Right renal cortex interstitium (tissue), 3 donors: ENCODE data around the gene AGBL4. TPM values are rescaled to one million over a fixed set of nuclear protein-coding genes. Genes with fewer than 3 reads are reported as not detected.

Experiments used
- DNase-seq, 3 donors: peaks; one replicate each; pipeline ENCODE4 v3.0.0-alpha.2; 2013; ENCODE audit warnings: low read depth in 3 of 3, low spot score in 2 of 3
- polyA plus RNA-seq, 3 donors: library from polyadenylated mRNA; unstranded; fragments of 120-200 nt; gene quantifications; one replicate each; pipeline ENCODE4 v1.2.1, GENCODE V29; 2013; ENCODE audit not compliant: insufficient read length in 3 of 3

Gene AGBL4
- polyA plus RNA-seq, 3 donors = 1.1 to 1.3 (median 1.3) TPM

DNA sequence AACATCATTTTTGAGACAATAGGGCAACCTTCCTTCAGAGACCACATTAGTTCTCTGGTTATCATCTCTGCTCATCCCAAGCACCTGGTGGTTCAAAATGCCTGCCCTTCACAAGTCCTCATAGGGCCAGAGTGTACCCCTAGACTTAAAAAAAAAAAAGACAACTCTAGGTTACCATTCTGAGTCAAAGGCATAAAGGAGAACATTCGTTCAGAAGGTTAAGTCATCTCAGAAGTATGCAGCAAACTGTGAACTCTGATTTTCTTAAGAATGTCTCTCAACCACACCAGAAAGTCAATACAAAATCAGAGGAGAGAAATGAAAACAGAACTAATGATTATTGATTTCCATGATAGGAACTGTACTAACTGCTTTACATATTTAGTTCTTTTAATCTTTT, 1237.9 kb downstream of the AGBL4 start:
- DNase-seq = no peak

DNA sequence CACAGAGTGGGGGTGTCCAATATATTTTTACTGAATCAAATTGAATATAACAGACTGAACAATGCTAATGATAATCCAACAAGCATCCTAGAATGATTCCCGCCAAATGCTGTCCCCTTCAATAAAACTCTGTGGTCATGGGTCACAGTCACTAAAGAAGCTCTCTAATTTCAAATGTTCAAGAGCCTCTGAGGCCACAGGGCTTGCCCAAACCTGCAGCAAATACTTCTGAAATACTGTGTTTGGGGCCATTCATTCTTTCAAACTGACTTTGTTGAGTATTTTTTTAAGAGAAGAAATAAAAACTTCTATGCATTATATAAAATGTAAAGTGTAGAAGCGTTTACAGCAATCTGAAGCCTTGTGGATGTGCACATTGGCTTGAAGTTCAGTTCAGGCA, 1239.5 kb downstream of the AGBL4 start:
- DNase-seq = no peak

DNA sequence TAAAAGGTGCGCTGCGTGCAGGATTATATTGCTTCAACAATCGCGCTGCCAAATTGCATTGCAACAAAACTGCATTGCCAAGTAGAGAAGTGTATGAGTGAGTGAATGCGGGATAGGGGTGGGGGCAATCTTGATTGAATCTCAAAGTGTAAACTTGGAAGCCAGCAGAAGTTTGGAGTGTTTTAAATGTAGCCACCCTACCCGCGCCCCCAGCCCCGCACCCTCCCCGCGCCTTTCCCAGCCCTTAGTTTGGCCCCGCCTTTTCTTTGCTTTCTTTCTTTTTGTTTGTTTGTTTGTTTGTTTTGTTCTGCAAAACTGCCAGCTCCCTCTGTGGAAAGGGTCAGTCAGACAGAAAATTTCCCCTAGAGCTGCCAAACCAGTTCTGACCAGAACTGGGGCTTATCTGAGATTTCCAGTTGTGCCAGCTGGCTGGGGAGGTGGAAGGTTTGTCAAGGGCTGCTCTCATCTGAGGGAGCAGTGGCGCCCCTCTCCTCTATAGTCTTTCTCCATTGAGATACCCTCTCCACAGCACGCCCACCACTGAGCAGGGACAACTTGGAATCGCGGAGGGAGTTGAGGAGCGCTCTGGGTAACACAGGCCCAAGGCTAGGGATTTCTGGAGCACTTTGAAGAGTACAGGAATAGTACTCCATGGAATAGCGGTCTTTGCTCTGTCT, 1246.4 kb downstream of the AGBL4 start:
- no peak for DNase-seq

DNA sequence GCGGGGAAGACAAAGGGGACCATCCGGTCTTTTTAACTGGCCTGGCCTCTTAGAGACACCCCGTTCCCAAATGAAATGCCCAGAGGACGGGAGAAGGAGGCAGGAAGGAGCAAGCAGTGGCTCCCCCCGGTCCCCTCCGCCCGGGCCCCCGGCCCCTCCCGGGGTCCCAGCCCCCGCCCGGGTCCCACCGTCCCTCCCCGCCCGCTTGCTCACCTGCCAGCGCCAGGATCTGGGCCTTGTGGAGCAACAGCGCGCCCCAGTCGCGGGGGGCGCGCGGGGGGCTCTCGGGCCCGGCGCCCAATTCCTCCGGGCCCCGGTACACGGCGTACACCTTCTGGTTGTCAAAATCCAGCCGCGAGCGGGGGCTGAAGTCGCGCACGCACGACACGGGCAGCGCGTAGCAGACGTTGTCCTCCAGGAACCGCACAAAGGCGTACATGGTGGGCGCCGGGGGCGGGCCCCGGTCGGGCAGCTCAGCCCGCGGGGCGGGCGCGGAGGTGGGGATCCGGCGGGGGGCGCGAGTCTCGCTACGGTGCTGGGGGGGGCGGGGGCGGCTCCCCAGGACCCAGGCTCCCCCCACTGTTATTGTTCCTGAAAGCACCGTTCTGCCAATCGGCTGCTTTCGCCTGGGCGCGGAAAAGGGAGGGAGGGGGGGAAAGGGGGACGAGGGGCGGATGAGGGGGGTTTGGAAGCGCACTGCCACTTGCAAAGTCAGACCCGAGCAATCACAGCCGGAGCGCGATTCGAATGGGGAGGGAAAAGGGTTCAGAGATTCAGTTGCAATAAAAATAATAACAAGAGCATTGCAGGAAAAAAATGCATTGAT, 1247.1 kb downstream of the AGBL4 start, which contains the start of gene BEND5:
Gene BEND5 (minus strand): TSS at position 499 of the 826 bp plus-strand sequence. CDS start 60 bp downstream, at position 439.
- DNase-seq = peak in 2 of 3 donors; percentile 57 to 72

DNA sequence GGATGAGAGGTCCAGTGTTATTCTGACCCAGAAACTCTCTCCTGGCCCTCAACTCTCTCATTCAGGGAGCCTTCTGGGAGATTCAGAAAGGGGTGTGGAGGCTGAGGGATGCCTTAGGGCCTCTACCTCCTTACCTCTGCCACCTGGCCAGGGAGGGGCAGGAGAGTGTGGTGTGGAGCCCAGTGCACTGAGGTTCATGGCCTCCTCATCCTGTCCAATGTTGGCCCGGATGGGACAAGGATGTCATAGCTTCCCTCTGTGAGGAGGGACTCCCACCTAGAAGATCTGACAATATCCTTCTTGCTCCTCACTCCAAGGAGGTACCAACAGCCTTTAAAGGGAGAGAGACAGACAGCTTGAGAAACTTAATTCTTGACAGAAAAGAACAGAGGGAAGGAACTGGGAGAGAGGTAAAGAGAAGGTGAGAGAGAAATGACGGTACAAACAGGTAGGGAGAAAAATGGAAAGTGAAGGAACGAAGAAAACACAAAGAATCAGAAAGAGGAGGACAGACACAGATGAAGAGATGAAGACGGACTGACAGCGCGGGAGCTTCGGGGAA, 1247.8 kb downstream of the AGBL4 start:
- no peak for DNase-seq

DNA sequence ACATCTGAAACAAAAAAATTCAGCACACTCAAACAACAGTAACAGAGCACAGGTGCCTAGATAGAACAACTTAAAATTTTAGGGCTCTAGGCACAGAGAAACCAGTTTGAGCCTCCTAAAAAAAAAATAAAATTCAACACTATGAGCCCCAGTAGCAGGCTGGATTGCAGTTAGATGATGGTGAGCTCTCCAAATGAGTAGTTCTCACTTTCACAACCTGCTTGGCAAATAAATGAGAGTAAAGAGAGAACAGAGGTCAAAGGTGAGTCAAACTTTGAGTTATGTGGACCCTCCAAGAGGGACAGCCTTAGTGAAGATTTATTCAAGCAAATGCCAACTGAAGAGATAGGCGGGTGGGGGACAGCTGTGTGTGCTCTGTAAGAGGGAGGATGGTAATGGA, 1250.6 kb downstream of the AGBL4 start:
- no peak for DNase-seq

DNA sequence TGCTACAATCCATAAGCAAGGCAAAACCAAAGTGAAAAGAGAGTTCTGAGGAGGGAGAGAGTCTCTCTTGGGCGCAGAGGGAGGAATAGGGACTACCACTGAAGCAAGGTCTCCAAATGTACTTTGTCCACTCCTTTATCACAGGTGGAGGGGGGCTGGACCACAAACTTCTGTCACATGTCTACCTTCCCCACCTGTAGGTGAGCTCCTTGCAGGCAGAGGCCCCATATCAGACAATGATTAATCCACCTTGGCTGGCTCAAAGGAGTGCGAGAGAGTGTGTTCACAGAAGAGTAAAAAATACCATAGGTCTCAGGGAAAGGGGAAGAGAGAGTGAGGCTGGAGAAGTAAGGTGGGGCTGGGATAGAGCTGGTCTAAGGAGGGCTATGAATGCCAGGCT, 1251.5 kb downstream of the AGBL4 start:
- no peak for DNase-seq

DNA sequence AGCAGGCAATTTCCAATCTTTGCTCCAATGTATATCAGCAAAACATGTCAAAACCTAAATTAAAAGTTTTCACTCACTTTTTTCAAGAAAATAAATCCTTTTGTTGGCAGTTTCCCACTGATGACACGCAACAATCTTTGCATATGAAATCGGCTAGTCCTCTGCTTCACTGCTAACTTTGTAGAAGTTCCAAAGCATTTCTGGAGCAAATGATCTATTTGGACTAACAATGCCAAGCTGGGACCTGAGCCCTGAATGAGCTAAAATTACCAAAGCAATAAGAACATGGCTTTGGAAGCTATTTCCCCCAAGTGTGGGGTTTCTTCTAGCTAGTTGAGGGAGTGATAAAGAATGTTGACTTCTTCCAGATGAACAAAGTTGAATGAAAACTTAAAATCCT, 1252.2 kb downstream of the AGBL4 start:
- DNase-seq = no peak

DNA sequence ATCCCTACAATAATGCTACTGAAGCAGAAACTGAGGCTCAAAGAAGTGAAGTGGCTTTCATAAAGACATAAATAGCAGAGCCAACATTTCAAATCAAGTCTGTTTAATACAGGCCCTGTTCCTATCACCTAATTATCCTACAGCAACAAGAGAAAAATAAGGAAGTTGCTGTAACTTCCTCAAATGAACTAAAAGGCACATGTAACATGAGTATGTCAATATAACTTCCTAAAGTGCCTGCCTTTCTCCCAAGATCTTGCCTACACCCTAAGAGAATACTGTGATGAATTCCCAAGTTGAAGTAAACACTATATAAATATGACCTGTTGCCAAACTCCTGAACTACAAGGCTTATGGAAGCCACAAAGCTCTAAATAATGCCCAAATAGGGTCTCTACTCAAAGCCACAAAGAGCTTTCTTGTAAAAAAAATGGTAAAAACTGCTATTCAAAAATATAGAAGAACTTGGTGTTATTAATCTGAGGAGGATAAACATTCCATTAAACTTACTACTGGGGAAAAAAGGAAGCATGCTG, 1255.7 kb downstream of the AGBL4 start:
- DNase-seq = no peak

DNA sequence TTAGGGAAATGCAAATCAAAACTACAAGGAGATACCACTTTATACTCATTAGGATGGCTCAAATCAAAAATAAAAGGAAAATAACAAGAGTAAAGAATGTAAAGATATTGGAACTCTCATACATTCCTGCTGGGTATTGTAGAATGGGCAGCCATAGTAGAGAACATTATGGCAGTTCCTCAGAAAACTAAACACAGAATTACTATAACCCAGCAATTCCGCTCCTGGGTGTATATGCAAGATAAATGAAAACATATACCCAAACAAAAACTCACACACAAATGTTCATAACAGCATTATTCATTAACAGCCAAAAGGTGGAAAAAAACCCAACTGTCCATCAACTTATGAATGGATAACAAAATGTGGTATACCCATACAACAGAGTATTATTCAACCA, 1258.4 kb downstream of the AGBL4 start:
- DNase-seq = no peak

DNA sequence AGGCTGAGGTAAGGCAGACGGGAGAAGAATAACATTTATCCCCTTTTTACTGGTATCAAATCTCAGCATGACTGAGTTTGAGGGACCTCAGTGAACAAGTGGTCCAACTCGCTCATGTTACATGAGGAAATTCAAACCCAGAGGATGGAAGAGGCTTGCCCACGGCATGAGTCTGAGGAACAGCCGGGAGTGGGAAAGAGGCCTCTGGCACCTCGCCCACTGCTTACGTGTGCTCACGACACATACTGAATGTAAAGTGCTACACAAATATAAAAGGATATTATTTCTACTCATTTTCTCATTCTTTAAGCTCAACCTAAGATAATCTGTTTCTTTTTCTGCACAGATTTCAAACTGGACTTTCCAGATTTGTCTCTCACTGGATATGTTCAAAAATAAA, 1261.8 kb downstream of the AGBL4 start:
- no peak for DNase-seq

DNA sequence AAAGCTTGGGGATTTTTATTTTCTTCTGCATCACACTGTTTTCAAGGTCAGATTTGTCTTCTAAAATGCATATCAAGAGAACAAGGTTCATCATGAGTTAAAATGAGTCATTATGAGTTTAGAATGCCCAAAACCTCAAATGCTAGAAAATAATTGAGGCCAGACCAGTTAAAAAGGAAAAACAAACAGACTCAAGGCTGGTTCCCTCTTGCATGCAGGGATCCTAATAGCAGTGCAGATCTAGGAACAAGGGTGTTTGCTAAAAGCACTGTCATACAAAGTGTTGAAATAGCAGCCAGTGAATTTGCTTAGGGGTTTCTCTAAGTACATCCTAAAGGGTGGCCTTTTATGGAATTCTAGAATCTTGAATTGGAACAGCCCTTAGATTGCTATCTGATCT, 1262.3 kb downstream of the AGBL4 start:
- DNase-seq = no peak

DNA sequence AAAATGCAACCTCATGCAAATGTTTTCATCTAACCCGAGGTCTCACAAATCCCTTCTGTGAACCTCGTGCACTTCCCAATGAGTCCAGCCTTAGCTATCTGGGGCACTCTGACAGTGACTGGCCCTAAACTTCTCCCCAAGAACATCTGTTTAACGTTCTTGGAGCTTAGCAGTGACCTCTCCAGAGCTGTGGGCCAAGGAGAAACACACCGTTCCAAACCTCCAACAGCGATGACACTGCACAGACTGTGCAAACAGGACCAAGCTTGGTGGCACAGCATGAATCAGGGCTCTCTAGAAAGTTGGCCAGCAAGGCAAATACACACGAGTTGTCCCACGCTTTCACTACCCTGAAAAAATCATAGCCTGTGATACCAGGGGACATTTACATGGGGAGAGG, 1262.9 kb downstream of the AGBL4 start:
- no peak for DNase-seq

DNA sequence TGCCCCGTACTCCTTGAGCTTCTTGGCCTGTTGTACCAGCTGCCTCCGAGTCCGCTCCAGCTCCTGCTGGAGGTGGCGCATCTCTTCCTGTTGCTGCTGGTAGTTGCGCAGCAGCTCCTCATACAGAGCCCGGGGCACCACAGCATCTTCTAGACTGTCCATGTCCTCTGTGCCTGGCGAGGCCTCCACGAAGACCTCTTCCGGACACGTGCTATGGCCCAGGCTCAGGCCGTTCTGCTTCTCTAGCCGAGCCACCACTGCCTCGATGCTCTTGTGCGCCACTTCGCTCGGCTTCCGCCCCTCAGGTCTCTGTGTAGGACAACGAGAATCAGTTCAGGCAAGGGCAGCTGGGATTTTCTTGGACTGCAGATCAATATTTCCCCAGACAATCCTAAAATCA, 1264.8 kb downstream of the AGBL4 start:
- DNase-seq = no peak

DNA sequence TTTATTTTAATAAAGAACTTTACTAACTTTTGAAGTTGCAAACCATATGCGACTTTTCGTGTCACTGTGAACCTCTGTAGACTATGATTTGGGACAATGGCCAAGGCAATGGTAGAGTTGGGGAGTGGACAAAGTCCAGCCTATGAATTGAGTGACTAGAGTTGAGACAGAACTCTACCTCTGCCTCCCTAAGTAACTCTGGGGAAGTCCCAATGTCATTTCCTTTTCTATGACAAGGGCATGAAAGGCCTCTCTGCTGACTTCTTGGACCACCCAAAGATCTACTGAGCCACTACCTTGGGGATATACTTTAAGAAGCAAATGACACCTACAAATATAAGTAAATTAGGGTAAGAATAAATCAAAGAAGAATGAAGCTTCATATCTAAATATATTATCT, 1266.4 kb downstream of the AGBL4 start:
- no peak for DNase-seq

DNA sequence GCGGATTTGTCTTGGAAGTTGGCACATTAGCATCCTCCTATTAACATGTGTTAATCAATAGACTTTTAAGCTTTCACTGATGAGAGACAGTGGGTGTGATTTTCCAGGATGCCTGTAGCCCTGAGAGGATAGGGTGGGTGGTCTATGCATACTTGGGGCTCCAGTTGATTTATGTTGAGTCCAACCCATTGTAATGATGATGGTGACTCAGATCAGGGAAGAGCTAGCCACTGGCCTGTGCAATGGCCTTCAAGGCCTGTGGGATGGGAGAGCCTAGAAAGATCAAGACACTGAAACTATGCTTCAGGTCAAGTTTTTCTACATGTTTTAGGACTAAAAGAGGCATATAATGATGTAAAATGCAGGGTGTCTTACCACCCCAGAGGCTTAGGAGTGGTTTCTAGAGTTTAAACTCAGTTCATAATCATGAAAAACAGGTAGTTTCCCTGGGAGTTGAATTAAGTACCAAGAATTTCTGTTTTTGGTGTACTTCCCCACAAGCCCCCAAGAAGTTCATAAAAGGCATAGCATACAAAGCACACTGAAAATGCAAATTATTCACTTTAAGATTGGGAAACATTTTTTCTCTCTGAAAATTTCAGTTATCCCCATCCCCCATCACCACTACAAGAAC, 1267.0 kb downstream of the AGBL4 start:
- DNase-seq = no peak

DNA sequence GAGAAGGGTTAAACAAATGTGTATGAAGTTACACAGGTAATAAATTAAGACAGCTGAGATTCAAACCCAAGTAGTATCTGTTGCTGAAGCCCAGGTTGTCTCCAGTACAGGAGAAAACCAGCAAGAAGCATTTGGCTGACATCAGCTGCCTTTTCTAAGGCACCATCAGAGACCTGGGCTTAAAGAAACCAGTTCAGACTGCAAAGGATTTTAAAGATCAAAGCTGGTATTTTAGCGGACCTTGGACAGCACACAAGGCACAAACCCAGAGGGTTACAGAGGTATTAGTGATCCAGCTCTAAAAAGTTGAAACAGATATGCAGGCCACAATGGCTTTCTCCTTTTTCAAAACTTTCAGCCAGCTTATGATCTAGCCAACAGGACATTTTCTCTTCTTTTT, 1270.5 kb downstream of the AGBL4 start:
- no peak for DNase-seq

DNA sequence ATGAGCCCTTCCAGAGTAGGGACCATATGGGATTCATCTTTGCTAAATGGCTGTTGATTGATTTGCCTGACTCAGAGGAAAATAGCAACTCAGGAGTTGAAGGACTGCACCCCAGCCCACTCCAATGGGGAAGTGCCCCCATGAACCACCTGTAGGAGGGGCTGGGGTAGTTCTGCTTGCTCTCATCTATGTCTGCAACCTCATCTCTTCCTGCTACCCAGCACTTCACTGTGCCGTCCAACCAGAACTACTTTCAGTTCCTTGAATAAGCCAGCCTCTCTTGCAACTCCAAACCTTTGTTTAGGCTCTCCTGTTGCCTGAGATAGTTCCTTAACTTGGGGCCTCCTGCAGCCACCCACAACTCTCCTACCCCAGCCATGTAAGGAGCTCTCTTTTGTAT, 1273.6 kb downstream of the AGBL4 start:
- no peak for DNase-seq

DNA sequence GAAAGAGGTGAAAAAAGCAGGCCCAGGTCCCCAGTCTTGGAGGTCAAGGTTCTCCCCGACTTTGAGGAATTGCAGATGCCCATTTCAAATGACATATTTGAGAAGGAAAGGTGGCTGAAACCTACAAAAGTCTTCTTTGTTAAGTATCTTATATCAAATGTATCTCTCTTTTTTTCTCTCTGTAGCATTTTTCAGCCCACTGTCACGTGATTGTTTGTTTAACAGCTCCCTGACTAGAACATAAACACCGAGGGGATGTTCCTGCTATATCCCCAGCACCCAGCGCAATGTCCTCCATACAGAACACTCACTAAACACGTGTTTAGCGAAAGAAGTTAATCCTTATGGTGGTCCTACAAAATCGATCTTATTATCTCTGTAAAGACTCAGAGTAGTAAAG, 1274.7 kb downstream of the AGBL4 start:
- DNase-seq = no peak

DNA sequence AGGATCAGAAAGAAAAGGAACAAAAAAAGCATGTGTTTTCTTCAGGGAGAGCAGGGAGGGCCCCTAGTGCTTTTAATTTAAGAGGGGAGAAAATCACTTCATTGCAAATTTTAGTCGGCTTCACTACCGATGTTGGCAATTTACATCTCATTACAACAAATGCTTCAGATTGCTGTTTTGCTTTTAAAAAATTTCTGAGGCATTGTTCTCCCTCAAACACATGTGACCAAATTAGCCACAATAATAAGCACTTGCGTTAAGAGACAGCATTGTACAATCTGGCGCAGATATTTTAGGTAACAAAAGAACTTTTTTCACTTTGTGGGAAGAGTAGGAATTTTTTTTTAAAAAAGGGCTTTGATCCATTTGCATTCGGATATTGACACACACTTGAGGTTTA, 1276.8 kb downstream of the AGBL4 start:
- DNase-seq = no peak

DNA sequence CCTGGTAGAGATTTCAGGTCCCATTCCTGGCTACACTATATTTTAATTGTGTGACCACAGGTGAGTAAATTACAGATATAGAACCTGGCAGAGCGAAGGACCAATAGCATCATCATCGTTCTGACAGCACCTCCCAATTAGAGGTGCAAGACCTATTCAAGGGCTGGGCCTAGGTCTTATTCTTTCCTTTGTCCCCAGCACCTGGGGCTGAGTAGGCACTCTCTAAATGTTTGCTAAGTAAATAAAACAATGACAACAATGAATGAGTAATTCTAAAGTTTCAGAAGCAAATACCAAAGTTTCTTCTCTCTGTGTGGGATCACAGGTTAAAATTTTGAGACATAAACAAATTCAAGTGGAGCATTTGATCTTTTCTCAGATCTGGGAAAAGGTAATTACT, 1279.7 kb downstream of the AGBL4 start:
- no peak for DNase-seq
